GM19463 (cell line): ENCODE measurements around the gene PXYLP1.
A peak's percentile ranks its signal among the peaks of the same experiment; 100 is the strongest.

Experiments used
- ATAC-seq: cut with Tn5 transposase; IDR thresholded peaks from one replicate; pipeline ENCODE4 v1.9.1; 2021; ENCODE audit warnings: mild to moderate bottlenecking, moderate library complexity; ENCODE audit not compliant: unreplicated experiment

Gene PXYLP1

GRCh38 chr3:141227752-141228151 is 3.9 kb upstream of the PXYLP1 start:
- ATAC-seq, result no peak

- no peak for ATAC-seq
Observed at GRCh38 chr3:141228395-141228794, 3.2 kb upstream of the PXYLP1 start.

- ATAC-seq, result no peak
Observed at GRCh38 chr3:141229132-141229531, 2.5 kb upstream of the PXYLP1 start.

GRCh38 chr3:141230293-141230692 is 1.3 kb upstream of the PXYLP1 start:
- ATAC-seq, result no peak

- peak; percentile 4 for ATAC-seq
Observed at GRCh38 chr3:141231952-141232823, 563 bp downstream of the PXYLP1 start.

- ATAC-seq, result no peak
Observed at GRCh38 chr3:141233457-141234161, 2.0 kb downstream of the PXYLP1 start.

- ATAC-seq, result no peak
Observed at GRCh38 chr3:141234283-141234682, 2.7 kb downstream of the PXYLP1 start.

GRCh38 chr3:141235661-141236171 is 4.1 kb downstream of the PXYLP1 start:
- ATAC-seq, result no peak

GRCh38 chr3:141236361-141236760 is 4.7 kb downstream of the PXYLP1 start:
- no peak for ATAC-seq

- no peak for ATAC-seq
Observed at GRCh38 chr3:141237701-141238521, 6.3 kb downstream of the PXYLP1 start.

GRCh38 chr3:141239511-141240281 is 8.1 kb downstream of the PXYLP1 start:
- ATAC-seq, result no peak

GRCh38 chr3:141240286-141240685 is 8.7 kb downstream of the PXYLP1 start:
- ATAC-seq, result no peak

GRCh38 chr3:141240687-141241615 is 9.3 kb downstream of the PXYLP1 start:
- no peak for ATAC-seq

- ATAC-seq, result no peak
Observed at GRCh38 chr3:141241616-141242376, 10.2 kb downstream of the PXYLP1 start.

GRCh38 chr3:141242377-141243092 is 10.9 kb downstream of the PXYLP1 start:
- ATAC-seq, result no peak

GRCh38 chr3:141243271-141243707 is 11.7 kb downstream of the PXYLP1 start:
- ATAC-seq, result no peak

GRCh38 chr3:141246224-141246957 is 14.8 kb downstream of the PXYLP1 start:
- no peak for ATAC-seq
